ENCODE results near the gene TDRD3.

TDRD3 gene

DNA sequence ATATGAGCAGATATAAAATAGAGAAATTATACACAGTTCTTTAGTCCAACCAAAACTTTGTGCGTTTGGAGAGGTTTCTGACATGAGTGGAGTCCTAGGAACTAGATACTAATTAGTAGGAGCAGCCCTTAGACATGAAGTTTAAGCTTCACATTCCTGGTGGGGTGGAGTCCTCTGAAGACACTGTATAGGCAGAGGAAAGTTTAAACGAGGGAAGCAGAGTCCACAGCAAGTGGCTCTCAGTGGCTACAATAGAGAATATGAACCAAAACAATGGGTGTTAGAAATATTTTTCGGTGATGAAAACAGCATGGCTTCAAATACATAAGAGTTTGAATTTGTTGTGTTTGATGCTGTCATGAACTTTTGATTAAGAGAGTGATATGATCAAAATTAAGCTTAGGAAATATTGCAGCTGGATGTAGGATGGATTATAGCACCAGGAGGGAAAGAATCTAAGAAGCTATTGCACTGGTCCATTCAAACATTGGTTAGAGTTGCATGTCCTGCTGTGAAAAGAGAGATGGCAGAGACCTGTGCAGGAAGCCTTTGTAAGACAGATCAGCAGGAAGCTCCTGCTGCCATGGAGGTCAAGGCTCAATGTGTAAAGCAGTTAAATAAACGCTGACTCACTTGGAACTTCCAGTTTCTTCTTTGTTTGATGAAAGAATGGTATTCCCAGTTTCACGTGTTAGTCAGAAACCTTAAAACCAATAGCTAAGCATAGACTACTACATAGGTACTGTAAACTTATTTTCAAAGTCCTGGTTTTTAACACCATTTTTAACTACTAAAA lies 175.2 kb downstream of the TDRD3 start:
- DNase-seq (ENCODE audit: low read depth in 1 of 2, low spot score in 1 of 2) = no peak

DNA sequence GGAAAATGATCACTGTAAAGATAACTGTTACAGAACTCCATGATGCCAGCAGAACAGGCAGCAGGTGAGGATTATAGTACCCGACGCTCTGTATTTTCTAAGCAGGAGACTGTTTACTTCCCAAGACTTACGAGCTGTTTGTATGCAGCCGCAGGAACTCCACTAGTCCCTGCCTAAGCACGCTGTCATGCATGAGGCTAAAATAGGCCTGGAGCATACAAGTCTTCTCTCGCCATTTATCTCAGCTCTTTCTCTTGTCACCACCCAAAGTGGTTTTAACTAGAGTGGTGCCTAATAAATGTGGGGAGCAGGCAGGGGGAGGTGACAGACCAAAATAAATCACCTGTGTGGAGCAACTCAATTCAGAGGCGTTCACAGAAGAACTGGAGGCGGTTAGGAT lies 175.8 kb downstream of the TDRD3 start:
- DNase-seq (ENCODE audit: low read depth in 1 of 2, low spot score in 1 of 2) = no peak

DNA sequence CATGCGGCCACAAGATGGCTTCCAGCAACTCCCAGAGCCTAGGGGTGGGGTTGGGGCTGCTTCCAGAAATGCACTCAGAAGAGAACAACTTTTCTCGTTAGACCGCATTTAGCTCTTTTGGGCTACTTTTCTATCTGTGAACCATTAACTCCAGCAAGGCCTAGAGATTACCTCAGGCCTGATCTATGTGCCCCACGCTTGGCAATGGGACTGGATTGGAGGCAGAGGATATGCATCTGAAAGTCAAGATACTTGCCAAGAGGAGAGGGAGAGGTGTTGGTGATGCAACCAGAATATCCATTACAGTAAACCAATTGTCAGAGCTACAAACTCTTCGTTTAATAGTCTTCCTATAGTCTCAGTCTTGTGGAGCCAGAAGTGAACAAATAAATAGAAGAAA lies 177.7 kb downstream of the TDRD3 start:
- no peak for DNase-seq (ENCODE audit: low read depth in 1 of 2, low spot score in 1 of 2)

DNA sequence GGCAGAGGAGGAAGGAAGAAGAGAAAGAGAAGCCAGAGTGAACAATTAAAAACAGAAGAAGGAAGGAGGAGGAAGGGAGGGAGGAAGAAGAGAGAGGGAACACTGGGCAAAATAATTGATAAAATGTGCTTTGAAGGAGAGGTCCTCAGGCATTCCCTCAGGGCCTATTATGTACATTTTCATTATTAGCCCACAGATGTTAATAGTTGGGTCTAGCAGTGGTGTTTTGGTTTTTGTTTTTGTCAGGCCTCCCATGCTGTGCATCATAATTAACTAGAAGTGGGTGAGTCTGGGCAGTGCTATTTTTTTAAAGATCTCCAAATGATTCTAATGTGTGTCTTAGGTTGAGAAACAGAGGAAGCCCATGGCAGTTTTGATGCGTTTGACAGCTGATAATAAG lies 178.1 kb downstream of the TDRD3 start:
- DNase-seq (ENCODE audit: low read depth in 1 of 2, low spot score in 1 of 2) = no peak

DNA sequence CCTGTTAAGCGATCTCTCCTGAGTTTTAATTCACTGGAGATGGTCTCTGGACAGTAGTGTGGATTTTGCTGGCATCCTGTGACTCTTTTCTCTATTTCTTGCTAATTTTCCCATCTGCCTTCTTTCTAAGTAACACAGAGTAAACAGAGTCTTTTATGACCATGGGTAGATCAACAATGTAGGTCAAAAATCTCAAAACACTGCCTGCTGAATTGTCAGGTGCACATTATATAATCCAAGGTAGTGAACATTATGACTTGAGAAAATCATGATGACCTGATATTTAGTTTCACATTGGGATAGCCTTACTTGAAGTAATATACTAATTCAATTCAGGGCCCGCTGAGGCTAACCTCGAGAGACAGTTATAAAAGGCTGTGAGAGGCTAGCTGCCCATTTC lies 180.7 kb downstream of the TDRD3 start:
- no peak for DNase-seq (ENCODE audit: low read depth in 1 of 2, low spot score in 1 of 2)

- no peak for DNase-seq (ENCODE audit: low read depth in 1 of 2, low spot score in 1 of 2)
Measured at GRCh38 chr13:60583196-60583888, 186.3 kb downstream of the TDRD3 start.

- DNase-seq (ENCODE audit: low read depth in 1 of 2, low spot score in 1 of 2) = no peak
Measured at GRCh38 chr13:60583911-60584753, 187.1 kb downstream of the TDRD3 start.

DNA sequence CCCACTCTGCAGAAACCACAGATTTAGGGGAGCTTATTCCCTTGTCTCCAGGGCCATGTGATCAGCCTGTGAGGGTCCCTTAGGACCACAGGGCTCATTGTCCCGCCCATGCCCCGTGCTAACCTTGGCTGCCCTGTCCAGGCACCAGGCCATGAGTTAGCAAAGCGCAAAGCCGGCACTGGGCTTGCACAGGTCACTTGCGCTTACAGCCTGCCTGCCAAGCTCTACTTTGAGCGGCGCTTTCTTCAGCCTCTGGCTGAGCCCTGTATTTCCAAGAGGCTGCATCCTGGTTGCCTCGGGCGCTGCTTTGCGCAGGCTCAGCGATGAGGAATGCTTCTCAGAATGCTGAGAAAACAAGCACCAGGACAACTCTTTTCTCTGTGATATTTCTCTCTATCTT lies 188.0 kb downstream of the TDRD3 start:
- DNase-seq (ENCODE audit: low read depth in 1 of 2, low spot score in 1 of 2) = no peak

GRCh38 chr13:60590800-60591747 lies 194.1 kb downstream of the TDRD3 start:
- DNase-seq (ENCODE audit: low read depth in 1 of 2, low spot score in 1 of 2) = no peak

GRCh38 chr13:60603049-60603448 lies 206.0 kb downstream of the TDRD3 start:
- no peak for DNase-seq (ENCODE audit: low read depth in 1 of 2, low spot score in 1 of 2)

- no peak for DNase-seq (ENCODE audit: low read depth in 1 of 2, low spot score in 1 of 2)
Measured at GRCh38 chr13:60604058-60604457, 207.0 kb downstream of the TDRD3 start.

DNA sequence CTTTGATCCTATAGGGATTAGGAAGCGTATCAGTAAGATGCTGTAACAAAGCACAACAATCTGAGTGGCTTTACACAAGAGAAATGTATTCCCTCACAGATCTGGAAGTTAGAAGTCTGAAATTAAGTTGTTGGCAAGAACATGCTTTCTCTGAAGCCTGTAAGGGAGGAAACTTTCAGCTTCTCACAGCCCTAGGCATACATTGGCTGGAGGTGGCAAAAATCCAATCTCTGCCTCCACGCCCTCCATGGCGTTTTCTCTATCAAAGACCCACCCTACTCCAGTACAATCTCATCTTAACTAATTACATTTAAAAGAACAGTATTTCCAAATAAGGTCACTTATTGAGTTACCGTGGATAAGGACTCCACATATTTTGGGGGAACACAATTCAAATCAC lies 211.9 kb downstream of the TDRD3 start:
- DNase-seq (ENCODE audit: low read depth in 1 of 2, low spot score in 1 of 2) = no peak

DNA sequence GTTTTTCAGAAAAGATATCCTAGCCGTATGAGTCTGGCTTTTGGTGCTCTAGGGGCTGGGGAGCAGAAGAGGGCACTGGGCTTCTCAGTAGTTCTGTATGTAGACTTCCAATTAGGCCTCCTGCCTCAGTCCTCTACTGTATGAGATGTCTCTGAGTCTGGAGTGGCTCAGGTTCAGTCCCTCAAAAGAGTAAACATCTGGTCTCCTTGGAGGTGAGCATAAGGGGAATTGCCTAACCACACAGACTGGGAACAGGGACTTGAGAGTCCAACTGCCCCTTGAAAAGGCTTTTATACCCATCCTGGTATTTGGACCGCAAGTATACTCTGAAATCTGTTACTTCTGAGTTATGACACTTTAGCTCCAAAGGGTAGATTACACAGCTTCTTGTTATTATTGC lies 214.5 kb downstream of the TDRD3 start:
- DNase-seq (ENCODE audit: low read depth in 1 of 2, low spot score in 1 of 2) = no peak

GRCh38 chr13:60612593-60612992 lies 215.6 kb downstream of the TDRD3 start:
- DNase-seq (ENCODE audit: low read depth in 1 of 2, low spot score in 1 of 2) = no peak

DNA sequence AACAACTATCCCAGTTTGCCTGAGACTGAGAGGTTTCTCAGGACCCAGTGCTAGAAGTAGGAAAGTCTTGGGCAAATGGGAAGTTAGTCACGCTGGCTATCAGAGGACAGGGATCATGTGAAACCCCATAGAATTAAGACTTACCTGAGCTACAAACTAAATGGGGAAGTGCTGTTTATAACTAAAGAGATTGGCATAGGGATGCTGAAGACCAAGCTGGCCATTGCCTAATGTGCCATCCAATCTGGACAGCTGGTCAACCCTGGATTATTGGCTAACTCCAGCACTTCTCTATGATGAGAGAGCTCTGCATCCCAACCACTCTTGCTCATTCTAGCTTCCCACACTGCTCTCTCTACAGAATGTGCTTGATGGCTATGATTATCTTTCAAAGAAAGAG lies 216.1 kb downstream of the TDRD3 start:
- no peak for DNase-seq (ENCODE audit: low read depth in 1 of 2, low spot score in 1 of 2)

- no peak for DNase-seq (ENCODE audit: low read depth in 1 of 2, low spot score in 1 of 2)
Measured at GRCh38 chr13:60617991-60618733, 221.1 kb downstream of the TDRD3 start.

DNA sequence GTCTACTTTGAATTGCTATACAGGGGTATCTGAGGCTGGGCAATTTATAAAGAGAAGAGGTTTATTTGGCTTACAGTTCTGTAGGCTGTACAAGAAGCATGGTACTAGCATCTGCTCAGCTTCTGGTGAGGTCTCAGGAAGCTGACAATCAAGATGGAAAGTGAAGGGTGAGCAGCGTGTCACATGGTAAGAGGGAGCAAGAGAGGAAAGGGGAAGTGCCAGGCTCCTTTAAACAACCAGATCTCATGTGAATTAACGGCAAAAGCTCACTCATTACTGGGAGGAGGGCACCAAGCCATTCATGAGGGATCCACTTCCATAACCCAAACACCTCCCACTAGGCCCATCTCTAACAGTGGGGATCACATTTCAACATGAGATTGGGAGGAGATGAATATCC lies 222.4 kb downstream of the TDRD3 start:
- DNase-seq (ENCODE audit: low read depth in 1 of 2, low spot score in 1 of 2) = no peak

GRCh38 chr13:60620611-60621395 lies 223.8 kb downstream of the TDRD3 start:
- DNase-seq (ENCODE audit: low read depth in 1 of 2, low spot score in 1 of 2) = no peak

DNA sequence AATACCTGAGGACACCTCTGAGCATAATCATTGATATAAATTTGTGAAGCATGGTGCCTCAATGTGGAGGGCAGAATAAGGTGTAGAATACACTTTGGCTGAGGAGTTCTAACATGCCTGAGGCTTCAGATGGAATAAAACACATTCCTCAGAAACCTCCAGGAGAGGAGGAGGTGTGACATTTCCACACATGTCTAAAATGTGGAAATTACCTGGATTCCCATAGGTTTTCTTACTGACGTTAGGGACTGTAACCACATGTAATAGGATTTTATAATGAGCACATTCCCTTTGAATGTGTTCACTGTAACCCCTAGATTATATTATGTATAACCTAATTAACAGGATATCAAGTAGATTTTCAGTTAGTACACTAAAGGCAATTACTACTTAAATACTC lies 226.1 kb downstream of the TDRD3 start:
- DNase-seq (ENCODE audit: low read depth in 1 of 2, low spot score in 1 of 2) = no peak
